Skeletal muscle satellite cell (primary cell): ENCODE measurements around the gene EHD2.
"Not testable (repeated sequence)": the region's sequence is repeated elsewhere in the genome, so short reads cannot be mapped to it uniquely, and the experiment has no call there.

ENCODE experiments used
- H3K27me3 ChIP-seq: 2 replicates; pipeline ENCODE4 v1.7.0; 2013; ENCODE audit warnings: low read length; ENCODE audit not compliant: control insufficient read depth, insufficient read depth
- H3K36me3 ChIP-seq: 2 replicates; pipeline ENCODE4 v1.7.0; 2013; ENCODE audit warnings: mild to moderate bottlenecking, control low read depth, low read length; ENCODE audit not compliant: insufficient read depth
- H3K4me1 ChIP-seq: 2 replicates; pipeline ENCODE4 v1.7.0; 2013; ENCODE audit warnings: low read length; ENCODE audit not compliant: control insufficient read depth, insufficient read depth
- H3K4me2 ChIP-seq: 2 replicates; pipeline ENCODE4 v1.7.0; 2013; ENCODE audit warnings: mild to moderate bottlenecking, low read length
- H3K4me3 ChIP-seq: 2 replicates; pipeline ENCODE4 v1.7.0; 2013; ENCODE audit warnings: low read length
- H3K9ac ChIP-seq: 2 replicates; pipeline ENCODE4 v1.7.0; 2013; ENCODE audit warnings: mild to moderate bottlenecking, low read depth, low read length, moderate library complexity
- H3K9me3 ChIP-seq: replicated peaks from 2 replicates; pipeline ENCODE4 v1.7.0; 2013; ENCODE audit warnings: mild to moderate bottlenecking, control low read depth, low read length

The EHD2 gene

DNA sequence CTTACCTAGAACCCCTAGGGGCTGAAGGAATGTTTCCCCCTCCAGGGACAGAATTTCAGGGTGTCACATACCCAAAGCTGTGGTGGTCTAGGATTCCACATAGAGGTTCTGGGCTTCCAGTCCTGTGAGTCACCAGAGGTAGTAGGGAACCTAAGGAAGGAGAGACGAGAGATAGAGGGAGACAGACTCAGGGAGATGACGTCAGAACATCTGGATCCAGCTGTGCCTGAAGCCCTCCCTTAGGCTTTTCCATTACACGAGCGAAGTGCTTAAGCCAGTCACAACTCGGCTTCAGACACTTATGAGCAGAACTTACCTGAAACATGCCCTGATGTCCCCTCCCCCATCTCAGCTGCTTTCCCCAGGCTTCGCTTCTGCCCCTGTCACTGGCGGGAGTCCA, 53.4 kb downstream of the EHD2 start:
- Histone ChIP-seq H3K9ac (no peak overlapping the region), H3K36me3 (no peaks in the 10 kb centered on the region)

DNA sequence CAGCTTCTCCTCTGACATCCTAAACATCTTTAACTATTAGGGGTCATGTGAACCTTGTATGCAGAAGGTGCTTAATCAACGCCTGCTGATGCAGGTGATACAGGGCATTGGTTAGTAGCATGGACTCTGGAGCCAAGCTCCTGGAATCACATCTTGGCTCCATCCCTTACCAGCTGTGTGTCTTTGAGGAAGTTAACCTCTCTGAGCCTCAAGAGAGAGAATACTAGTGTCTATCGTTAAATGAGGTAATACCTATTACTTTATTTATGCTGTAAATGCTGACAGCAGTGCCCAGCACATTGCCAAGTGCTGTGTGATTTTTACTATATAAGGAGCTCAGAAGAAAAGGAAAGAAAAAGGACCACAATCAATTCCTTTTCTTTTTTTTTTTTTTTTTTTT, 54.1 kb downstream of the EHD2 start:
- H3K9ac ChIP-seq, result no peak overlapping the region
- peaks cover 4% of the 10 kb centered on the region for H3K27me3 ChIP-seq

More for the DNA sequence above, 53.4 kb downstream of the EHD2 start:
- Histone ChIP-seq H3K4me2 (no peak overlapping the region), H3K27me3 (peaks cover 4% of the 10 kb centered on the region), H3K9me3 (no peaks in the 10 kb centered on the region), H3K4me3 (no peak overlapping the region), H3K4me1 (no peaks in the 10 kb centered on the region)

DNA sequence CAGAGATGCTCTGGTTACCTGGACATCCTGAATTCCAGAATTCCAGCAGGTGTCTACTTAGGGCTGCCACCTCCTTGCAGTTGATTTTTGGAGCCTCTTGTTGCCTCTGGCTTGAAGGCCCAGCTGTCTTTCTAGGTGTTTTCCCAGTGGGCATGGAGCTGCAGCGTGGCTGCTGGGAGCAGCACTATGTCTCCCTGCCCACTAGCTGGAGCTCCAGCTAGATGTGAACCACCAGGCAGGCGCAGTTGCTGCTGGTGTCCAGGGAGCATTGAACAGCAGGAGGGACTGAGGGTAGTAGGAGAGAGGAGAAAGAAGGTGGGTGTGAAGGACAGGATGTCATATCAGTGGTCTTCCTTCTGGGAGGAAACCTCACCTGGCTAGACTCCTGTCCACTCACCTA, 55.4 kb downstream of the EHD2 start:
- Histone ChIP-seq H3K4me2 (no peak overlapping the region), H3K9me3 (no peaks in the 10 kb centered on the region), H3K9ac (no peak overlapping the region), H3K27me3 (peaks cover 4% of the 10 kb centered on the region), H3K4me3 (no peak overlapping the region), H3K36me3 (no peaks in the 10 kb centered on the region), H3K4me1 (no peaks in the 10 kb centered on the region)

More for the DNA sequence above, 54.1 kb downstream of the EHD2 start:
- Histone ChIP-seq H3K4me3 (no peak overlapping the region), H3K4me2 (no peak overlapping the region), H3K36me3 (no peaks in the 10 kb centered on the region), H3K4me1 (no peaks in the 10 kb centered on the region), H3K9me3 (no peaks in the 10 kb centered on the region)

DNA sequence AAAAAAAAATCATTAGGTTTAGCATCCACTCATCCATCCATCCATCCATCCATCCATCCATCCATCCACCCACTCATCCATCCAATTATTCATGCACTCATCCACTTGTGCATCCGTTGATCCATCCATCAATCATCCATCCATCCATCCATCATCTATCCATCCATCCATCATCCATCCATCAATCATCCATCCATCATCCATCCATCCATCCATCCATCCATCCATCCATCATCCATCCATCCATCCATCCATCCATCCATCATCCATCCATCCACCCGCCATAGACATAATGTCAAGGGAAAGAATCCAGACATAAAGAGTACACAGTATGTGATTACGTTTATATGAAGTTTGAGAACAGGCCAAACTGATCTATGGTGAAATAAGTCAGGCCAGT, 56.3 kb downstream of the EHD2 start:
- Histone ChIP-seq H3K27me3 (peaks cover 4% of the 10 kb centered on the region), H3K4me2 (no peak overlapping the region)

DNA sequence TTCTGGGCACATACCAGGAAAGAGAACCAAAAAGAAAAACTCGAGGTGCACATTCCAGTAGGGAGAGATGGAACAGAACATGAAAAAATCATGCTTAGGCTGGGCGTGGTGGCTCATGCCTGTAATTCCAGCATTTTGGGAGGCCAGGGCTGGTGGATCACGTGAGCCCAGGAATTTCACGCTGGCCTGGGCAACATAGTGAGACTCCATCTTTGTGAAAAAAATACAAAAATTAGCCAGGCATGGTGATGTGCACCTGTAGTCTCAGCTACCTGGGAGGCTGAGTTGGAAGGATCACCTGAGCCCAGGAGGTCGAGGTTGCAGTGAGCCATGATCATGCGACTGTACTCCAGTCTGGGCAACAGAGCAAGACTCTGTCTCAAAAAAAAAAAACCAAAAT, 58.1 kb downstream of the EHD2 start:
- not testable (repeated sequence) for H3K36me3 ChIP-seq, H3K4me1 ChIP-seq, H3K9ac ChIP-seq, H3K9me3 ChIP-seq, H3K4me3 ChIP-seq, H3K27me3 ChIP-seq, H3K4me2 ChIP-seq

More for the DNA sequence above, 56.3 kb downstream of the EHD2 start:
- Histone ChIP-seq H3K4me1 (no peaks in the 10 kb centered on the region), H3K36me3 (no peaks in the 10 kb centered on the region), H3K9ac (no peak overlapping the region), H3K4me3 (no peak overlapping the region), H3K9me3 (no peaks in the 10 kb centered on the region)

DNA sequence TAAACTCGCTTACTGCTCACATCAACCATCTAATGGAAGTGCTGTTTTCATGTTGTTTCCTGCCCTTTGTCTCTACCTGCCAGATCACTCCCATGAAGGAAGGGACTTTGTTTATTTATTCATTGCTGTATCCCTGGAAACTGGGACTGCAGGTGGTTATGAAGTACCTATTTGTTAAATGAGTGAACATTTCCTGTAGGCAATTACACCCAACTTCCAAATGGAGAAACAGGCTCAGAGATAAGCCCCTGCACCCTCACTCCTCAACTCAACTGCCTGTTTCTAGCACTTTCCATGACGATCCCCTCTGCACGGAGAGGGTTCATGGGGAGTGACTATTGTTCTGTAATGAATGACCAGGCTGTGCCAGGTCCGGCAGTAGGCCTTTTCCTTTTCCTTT, 63.3 kb downstream of the EHD2 start:
- no peaks in the 10 kb centered on the region for H3K9me3 ChIP-seq
- no peaks in the 10 kb centered on the region for H3K27me3 ChIP-seq
- peaks cover 11% of the 10 kb centered on the region for H3K36me3 ChIP-seq
- H3K4me3 ChIP-seq, result no peak overlapping the region
- no peak overlapping the region for H3K9ac ChIP-seq
- no peak overlapping the region for H3K4me2 ChIP-seq
- peaks cover 18% of the 10 kb centered on the region for H3K4me1 ChIP-seq

DNA sequence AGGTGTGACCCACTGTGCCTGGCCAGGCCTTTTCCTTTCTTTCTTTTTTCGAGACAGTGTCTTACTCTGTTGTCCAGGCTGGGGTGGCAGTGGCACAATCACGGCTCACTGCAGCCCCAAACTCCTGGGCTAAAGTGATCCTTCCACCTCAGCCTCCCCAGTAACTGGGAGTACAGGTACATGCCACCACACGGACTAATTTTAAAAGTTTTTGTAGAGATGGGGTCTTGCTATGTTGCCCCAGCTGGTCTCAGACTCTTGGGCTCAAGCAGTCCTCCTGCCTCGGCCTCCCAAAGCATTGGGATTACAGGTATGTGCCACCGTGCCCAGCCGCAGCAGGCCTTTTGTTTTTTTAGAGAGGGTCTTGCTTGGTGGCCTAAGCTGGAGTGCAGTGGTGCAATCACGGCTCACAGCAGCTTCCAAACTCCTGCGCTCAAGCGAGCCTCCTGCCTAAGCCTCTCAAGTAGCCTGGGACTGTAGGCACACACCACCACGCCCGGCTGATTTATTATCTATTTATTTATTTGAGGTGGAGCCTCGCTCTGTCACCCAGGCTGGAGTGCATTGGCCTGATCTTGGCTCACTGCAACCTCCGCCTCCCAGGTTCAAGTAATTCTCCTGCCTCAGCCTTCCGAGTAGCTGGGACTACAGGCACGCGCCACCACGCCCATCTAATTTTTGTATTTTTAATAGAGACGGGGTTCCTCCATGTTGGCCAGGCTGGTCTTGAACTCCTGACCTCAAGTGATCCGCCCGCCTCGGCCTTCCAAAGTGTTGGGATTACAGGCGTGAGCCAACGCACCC, 64.2 kb downstream of the EHD2 start:
- H3K4me3 ChIP-seq, result peak overlapping the region; percentile 91
- H3K9ac ChIP-seq, result peak overlapping the region; percentile 98
- peaks cover 23% of the 10 kb centered on the region for H3K4me1 ChIP-seq
- peaks cover 16% of the 10 kb centered on the region for H3K36me3 ChIP-seq
- peak overlapping the region; percentile 88 for H3K4me2 ChIP-seq
- H3K27me3 ChIP-seq, H3K9me3 ChIP-seq: not testable (repeated sequence)

DNA sequence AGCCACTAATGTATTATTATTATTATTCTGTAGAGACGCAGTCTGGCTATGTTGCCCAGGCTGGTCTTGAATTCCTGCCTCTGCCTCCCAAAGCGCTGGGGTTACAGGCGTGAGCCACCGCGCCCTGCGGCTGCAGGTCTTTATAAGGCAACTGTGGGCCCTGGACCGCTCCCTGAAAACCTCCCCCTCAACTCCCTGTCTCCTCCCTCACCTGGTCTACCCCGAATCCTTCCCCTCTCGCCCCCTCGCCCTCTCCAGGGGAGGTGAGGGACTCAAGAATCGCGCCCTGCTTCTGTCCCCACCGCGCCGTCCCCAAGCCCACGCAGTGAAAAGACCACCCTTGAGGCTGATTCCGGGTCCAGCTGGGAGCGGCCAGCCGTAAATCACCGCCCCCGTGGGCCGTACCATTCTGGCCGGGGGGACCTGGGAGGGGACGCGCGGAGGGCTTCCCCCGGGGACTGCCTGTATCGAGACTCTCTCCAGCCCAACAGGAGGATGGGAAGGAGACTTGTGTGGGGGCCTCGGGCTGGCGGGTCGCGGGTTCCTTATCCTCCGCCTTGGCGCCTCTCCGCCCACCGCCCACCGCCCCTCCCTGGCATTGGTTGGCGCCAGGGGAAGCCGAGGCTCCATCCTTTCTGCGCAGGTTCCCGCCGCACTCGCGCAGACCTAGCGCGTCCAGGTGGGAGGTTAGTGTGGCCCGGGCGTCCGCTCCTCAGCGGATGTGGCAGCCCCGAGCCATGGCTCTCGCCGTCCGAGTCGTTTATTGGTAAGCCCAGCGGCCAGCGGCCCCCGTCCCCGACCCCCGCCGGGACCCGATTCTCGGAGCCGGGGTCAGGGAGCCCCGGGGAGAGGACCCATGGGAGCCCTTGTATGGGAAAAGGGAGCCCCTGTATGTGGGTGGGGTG, 65.1 kb downstream of the EHD2 start, which contains the start of gene SELENOW:
TSS of gene SELENOW (plus strand) at position 655 of the 905 bp plus-strand sequence. CDS start at position 738, 83 bp downstream.
- Histone ChIP-seq H3K4me2 (peak within 1 kb of the TSS; percentile 88), H3K27me3 (no peaks in the 10 kb centered on the region), H3K9me3 (no peaks in the 10 kb centered on the region), H3K9ac (peak within 1 kb of the TSS; percentile 98), H3K4me1 (peaks cover 23% of the 10 kb centered on the region), H3K36me3 (peaks cover 16% of the 10 kb centered on the region), H3K4me3 (peak within 1 kb of the TSS; percentile 91)

DNA sequence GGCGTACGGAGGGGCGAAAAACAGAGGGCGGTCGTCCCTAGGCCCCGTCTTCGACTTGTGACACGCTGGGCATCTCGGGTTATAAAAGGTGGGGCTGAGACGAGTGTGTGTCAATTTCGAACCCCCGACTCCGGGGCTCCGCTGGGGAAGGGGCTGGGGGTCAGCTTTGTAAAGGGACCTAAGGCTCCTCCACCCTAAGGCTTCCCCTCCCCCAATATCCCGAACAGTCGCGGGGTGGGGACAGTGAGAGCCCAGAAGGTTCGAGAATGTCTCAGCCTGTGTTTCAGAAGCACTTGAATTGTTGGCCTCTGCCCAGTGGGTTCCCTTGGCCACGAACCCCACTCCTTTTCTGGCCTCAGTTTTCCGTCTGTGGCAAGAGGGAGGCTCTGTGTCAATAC, 65.7 kb downstream of the EHD2 start:
- H3K27me3 ChIP-seq, result no peaks in the 10 kb centered on the region
- peak overlapping the region; percentile 91 for H3K4me3 ChIP-seq
- peaks cover 19% of the 10 kb centered on the region for H3K36me3 ChIP-seq
- H3K4me2 ChIP-seq, result peak overlapping the region; percentile 88
- no peaks in the 10 kb centered on the region for H3K9me3 ChIP-seq
- H3K9ac ChIP-seq, result peak overlapping the region; percentile 98
- H3K4me1 ChIP-seq, result peaks cover 23% of the 10 kb centered on the region

DNA sequence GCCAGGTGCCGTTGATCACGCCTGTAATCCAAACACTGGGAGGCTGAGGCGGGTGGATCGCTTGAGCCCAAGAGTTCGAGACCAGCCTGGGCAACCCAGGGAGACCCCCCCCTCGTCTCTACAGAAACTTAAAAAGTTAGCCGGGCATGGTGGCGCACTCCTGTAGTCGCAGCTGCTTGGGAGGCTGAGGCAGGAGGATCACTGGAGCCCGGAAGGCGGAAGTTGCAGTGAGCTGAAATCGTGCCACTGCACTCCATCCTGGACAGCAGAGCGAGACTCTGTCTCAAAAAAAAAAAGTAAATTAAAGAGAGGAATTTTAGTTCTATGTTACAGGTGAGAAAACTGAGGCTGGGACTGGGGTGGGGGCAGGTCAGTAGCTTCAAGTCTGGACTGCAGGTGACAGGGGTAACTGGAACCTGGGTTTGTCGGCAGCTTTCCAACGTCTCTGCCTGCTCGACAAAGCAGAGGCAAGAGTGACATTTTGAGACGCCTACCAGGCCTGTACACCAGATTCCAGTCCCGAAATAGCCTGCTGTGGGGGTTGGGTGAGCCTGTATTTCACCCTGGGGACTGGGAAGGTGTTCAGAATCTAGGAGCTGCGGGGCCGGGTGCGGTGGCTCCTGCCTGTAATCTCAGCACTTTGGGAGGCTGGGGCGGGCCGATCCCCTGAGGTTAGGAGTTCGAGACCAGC, 66.4 kb downstream of the EHD2 start:
- Histone ChIP-seq H3K4me2 (peak overlapping the region; percentile 88), H3K9me3 (no peaks in the 10 kb centered on the region), H3K4me3 (peak overlapping the region; percentile 91), H3K4me1 (peaks cover 23% of the 10 kb centered on the region), H3K36me3 (peaks cover 26% of the 10 kb centered on the region), H3K27me3 (no peaks in the 10 kb centered on the region), H3K9ac (peak overlapping the region; percentile 98)

DNA sequence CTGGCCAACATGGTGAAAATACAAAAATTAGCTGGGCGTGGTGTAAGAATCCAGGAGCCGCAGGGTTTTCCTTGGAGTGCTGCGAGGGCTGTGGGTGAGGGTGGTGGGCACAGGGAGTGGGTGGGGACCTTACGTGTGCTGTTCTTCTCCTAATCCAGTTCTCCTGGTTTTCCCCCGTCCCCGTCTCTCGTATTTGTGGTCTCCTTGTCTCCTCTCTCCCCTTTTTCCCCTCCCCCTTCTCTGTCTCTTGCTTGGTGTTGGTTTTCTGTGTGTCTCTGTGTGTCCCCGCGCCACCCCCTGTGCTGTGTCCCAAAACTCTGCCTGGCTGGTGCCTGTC, 67.0 kb downstream of the EHD2 start:
- Histone ChIP-seq H3K4me3 (peak overlapping the region; percentile 91), H3K9ac (peak overlapping the region; percentile 98), H3K4me2 (peak overlapping the region; percentile 88), H3K9me3 (no peaks in the 10 kb centered on the region), H3K36me3 (peaks cover 28% of the 10 kb centered on the region), H3K4me1 (peaks cover 23% of the 10 kb centered on the region), H3K27me3 (no peaks in the 10 kb centered on the region)
